SU-DHL-6 (cell line): ENCODE data around the gene ZNF747.
A peak's percentile ranks its signal among the peaks of the same experiment; 100 is the strongest.

Experiments
- H2AFZ ChIP-seq: fragments of 200-600 bp; sonication (generic); 2 replicates; pipeline ENCODE4 v1.6.1; 2014; ENCODE audit warnings: low read depth, mild to moderate bottlenecking, moderate library complexity, mixed read lengths, antibody characterized with exemption, low read length; ENCODE audit not compliant: severe bottlenecking
- H3F3A ChIP-seq: fragments of 200-600 bp; shearing (Covaris generic); 2 replicates; pipeline ENCODE4 v1.6.0; 2016; ENCODE audit warnings: antibody characterized with exemption, mild to moderate bottlenecking; ENCODE audit not compliant: insufficient read depth
- H3K27ac ChIP-seq: fragments of 200-600 bp; sonication (generic); 2 replicates; pipeline ENCODE4 v1.5.1; 2016; ENCODE audit warnings: low read depth, mild to moderate bottlenecking, low read length, moderate library complexity, mixed read lengths
- H3K27me3 ChIP-seq: fragments of 200-600 bp; sonication (generic), shearing (Covaris generic); 2 replicates; pipeline ENCODE4 v1.6.0; 2014; ENCODE audit warnings: mild to moderate bottlenecking, low read length
- H3K36me3 ChIP-seq: fragments of 200-600 bp; sonication (generic); 2 replicates; pipeline ENCODE4 v1.6.1; 2014; ENCODE audit warnings: mild to moderate bottlenecking, low read length, mixed read lengths
- H3K4me2 ChIP-seq: fragments of 300-600, 200-600 bp; shearing (Covaris generic), sonication (generic); 2 replicates; pipeline ENCODE4 v1.6.0; 2014; ENCODE audit warnings: low read length, low read depth, mild to moderate bottlenecking; ENCODE audit not compliant: poor library complexity, severe bottlenecking
- H3K4me3 ChIP-seq: fragments of 200-600 bp; sonication (generic); 2 replicates; pipeline ENCODE4 v1.5.1; 2014; ENCODE audit warnings: antibody characterized with exemption, low read length, mild to moderate bottlenecking, mixed read lengths; ENCODE audit not compliant: insufficient read depth, poor library complexity, severe bottlenecking
- H3K79me2 ChIP-seq: fragments of 200-600 bp; sonication (generic); 2 replicates; pipeline ENCODE4 v1.6.1; 2014; ENCODE audit warnings: mild to moderate bottlenecking, low read length, moderate library complexity; ENCODE audit not compliant: insufficient read depth
- H3K9ac ChIP-seq: fragments of 200-600 bp; sonication (generic); 2 replicates; pipeline ENCODE4 v1.7.0; 2014; ENCODE audit warnings: mild to moderate bottlenecking, low read length
- H3K9me2 ChIP-seq: fragments of 200-600 bp; sonication (generic); replicated peaks from 2 replicates; pipeline ENCODE4 v1.6.1; 2014; ENCODE audit warnings: low read length; ENCODE audit not compliant: insufficient read depth
- H3K9me3 ChIP-seq: fragments of 200-600 bp; sonication (generic); 2 replicates; pipeline ENCODE4 v1.6.1; 2014; ENCODE audit warnings: low read length, mixed read lengths; ENCODE audit not compliant: insufficient read depth
- H4K20me1 ChIP-seq: fragments of 200-600 bp; sonication (generic); 2 replicates; pipeline ENCODE4 v1.6.1; 2014; ENCODE audit warnings: low read depth, mild to moderate bottlenecking, antibody characterized with exemption, low read length, moderate library complexity, mixed read lengths
- CTCF ChIP-seq: fragments of 200-600 bp; sonication (generic); IDR thresholded peaks from one replicate; pipeline ENCODE4 v1.5.1; 2017; ENCODE audit warnings: antibody characterized with exemption, mild to moderate bottlenecking, low read length, moderate library complexity; ENCODE audit not compliant: insufficient read depth, poor library complexity, severe bottlenecking
- EZH2phosphoT487 ChIP-seq: fragments of 200-600 bp; sonication (generic), shearing (Covaris generic); conservative IDR thresholded peaks from 2 replicates; pipeline ENCODE4 v1.6.1; 2018; ENCODE audit warnings: mild to moderate bottlenecking, antibody characterized with exemption, low read length, moderate library complexity, mixed read lengths

The ZNF747 gene

GRCh38 chr16:30534368-30535105 is at the start of gene ZNF747:
ZNF747 (minus strand) TSS chr16:30534858; CDS start chr16:30534679, 179 bp downstream.
- TF ChIP-seq EZH2phosphoT487 (no peak), CTCF (no peak)
- Histone ChIP-seq H3K9me3 (no peaks in the 10 kb centered on the region), H3K4me2 (peak within 1 kb of the TSS; percentile 95), H3K27ac (peak within 1 kb of the TSS; percentile 82), H2AFZ (peak within 1 kb of the TSS; percentile 84), H3K9me2 (no peaks in the 10 kb centered on the region), H3K9ac (peak within 1 kb of the TSS; percentile 79), H3K36me3 (no peaks in the 10 kb centered on the region), H3K4me3 (peak within 1 kb of the TSS; percentile 76), H3K79me2 (peaks cover 4% of the 10 kb centered on the region; the same call in 1 of the 2 replicates), H3F3A (peaks cover 16% of the 10 kb centered on the region), H3K27me3 (no peaks in the 10 kb centered on the region), H4K20me1 (no peaks in the 10 kb centered on the region)

DNA sequence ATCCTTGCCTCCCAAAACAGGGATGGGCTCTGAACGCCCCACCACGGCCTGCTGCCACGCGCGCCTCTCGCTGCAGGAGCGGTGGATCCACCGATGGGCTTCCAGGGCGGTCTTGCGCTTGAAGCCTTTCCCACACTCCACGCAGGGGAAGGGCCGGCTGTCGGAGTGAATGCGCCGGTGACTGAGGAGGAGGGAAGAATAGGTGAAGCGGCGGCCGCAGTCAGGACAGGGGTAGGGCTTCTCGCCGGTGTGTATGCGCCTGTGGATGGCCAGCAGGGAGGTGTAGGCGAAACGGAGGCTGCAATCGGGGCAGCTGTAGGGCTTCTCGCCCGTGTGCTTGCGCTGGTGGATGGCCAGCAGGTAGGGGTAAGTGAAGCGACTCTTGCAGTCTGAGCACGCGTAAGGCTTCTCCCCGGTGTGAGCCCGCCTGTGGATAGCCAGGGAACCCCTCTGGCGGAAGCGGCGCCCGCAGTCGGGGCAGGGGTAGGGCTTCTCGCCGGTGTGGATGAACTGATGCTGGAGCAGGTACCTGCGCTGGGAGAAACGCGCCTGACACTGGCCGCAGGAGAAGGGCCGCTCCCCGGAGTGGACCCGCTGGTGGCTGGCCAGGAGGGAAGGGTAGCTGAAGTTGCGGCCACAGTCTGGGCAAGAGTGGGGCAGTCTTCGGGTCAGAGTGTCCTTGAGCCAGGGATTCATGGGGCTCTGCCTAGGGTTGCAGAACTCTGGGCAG is 48.1 kb upstream of the ZNF747 start:
- Histone ChIP-seq H3K27me3 (no peaks in the 10 kb centered on the region), H3K9ac (no peak overlapping the region), H3K79me2 (no peaks in the 10 kb centered on the region), H3K9me3 (no peaks in the 10 kb centered on the region), H3F3A (no peaks in the 10 kb centered on the region), H3K27ac (no peak overlapping the region), H2AFZ (no peak overlapping the region), H3K4me2 (no peak overlapping the region), H3K4me3 (no peak overlapping the region), H3K36me3 (no peaks in the 10 kb centered on the region), H4K20me1 (no peaks in the 10 kb centered on the region), H3K9me2 (no peaks in the 10 kb centered on the region)
- TF ChIP-seq CTCF = no peak
- no peak for TF ChIP-seq EZH2phosphoT487

- H3F3A ChIP-seq = no peaks in the 10 kb centered on the region
- H2AFZ ChIP-seq = no peak overlapping the region
- TF ChIP-seq EZH2phosphoT487 = no peak
- TF ChIP-seq CTCF = no peak
These were observed 46.8 kb upstream of the ZNF747 start for GRCh38 chr16:30581457-30581856.

More at GRCh38 chr16:30581457-30581856, 46.8 kb upstream of the ZNF747 start:
- H3K27me3 ChIP-seq = no peaks in the 10 kb centered on the region
- no peak overlapping the region for H3K9ac ChIP-seq
- H3K9me3 ChIP-seq = no peaks in the 10 kb centered on the region
- no peak overlapping the region for H3K4me3 ChIP-seq
- no peaks in the 10 kb centered on the region for H3K79me2 ChIP-seq
- H3K36me3 ChIP-seq = no peaks in the 10 kb centered on the region
- no peaks in the 10 kb centered on the region for H4K20me1 ChIP-seq
- no peak overlapping the region for H3K27ac ChIP-seq
- no peaks in the 10 kb centered on the region for H3K9me2 ChIP-seq
- H3K4me2 ChIP-seq = no peak overlapping the region
